GM12878 (cell line): ENCODE measurements around the gene STXBP4.

Experiments used
- CTCF ChIP-seq, 3 experiments: IDR thresholded peaks in 2 of 3; conservative IDR thresholded peaks in 1 of 3; 2 replicates each; pipeline ENCODE4 v1.5.1; 2011; ENCODE audit warnings: low read depth in 3 of 3, low read length in 3 of 3, mild to moderate bottlenecking in 3 of 3, control low read depth in 2 of 3, moderate library complexity in 2 of 3, inconsistent platforms in 1 of 3, mixed read lengths in 1 of 3; ENCODE audit not compliant: control insufficient read depth in 2 of 3, insufficient read depth in 1 of 3; ENCODE audit errors: extremely low read depth in 1 of 3
- PAX5 ChIP-seq: IDR thresholded peaks from 2 replicates; pipeline ENCODE4 v1.6.1; 2011; ENCODE audit warnings: low read depth, low read length, borderline replicate concordance
- REST ChIP-seq: IDR thresholded peaks from 2 replicates; pipeline ENCODE4 v1.6.1; 2012; ENCODE audit warnings: mild to moderate bottlenecking, low read depth, low read length
- SIX5 ChIP-seq: IDR thresholded peaks from 2 replicates; pipeline ENCODE4 v1.6.1; 2011; ENCODE audit warnings: mild to moderate bottlenecking, low read depth, low read length, moderate library complexity; ENCODE audit not compliant: severe bottlenecking
- SP1 ChIP-seq: IDR thresholded peaks from one replicate; pipeline ENCODE4 v1.6.1; 2011; ENCODE audit warnings: low read depth, low read length
- TAF1 ChIP-seq: IDR thresholded peaks from 2 replicates; pipeline ENCODE4 v1.6.1; 2011; ENCODE audit warnings: mild to moderate bottlenecking, low read depth, low read length, borderline replicate concordance
- YY1 ChIP-seq: IDR thresholded peaks from 2 replicates; pipeline ENCODE4 v1.6.1; 2011; ENCODE audit warnings: low read depth, mild to moderate bottlenecking, low read length

GRCh38 chr17:55117164-55117563 is 148.6 kb downstream of the STXBP4 start:
- TF ChIP-seq YY1: no peak
- no peak for TF ChIP-seq TAF1
- no peak for TF ChIP-seq SP1
- no peak for TF ChIP-seq CTCF (IDR thresholded peaks at IDR 0.05 in 2 of 3, conservative IDR thresholded peaks at IDR 0.05 in 1 of 3; ENCODE audit: control insufficient read depth in 2 of 3, extremely low read depth in 1 of 3, insufficient read depth in 1 of 3, low read depth in 3 of 3, low read length in 3 of 3)
- TF ChIP-seq SIX5: no peak
- TF ChIP-seq REST: no peak
- no peak for TF ChIP-seq PAX5
